SH-SY5Y (cell line): Measurements from ENCODE around the gene RSAD2.

Experiments used
- GATA2 ChIP-seq: IDR thresholded peaks from 2 replicates; pipeline ENCODE4 v1.6.1; 2011; ENCODE audit warnings: mild to moderate bottlenecking, low read depth, low read length
- GATA3 ChIP-seq: IDR thresholded peaks from 2 replicates; pipeline ENCODE4 v1.6.1; 2011; ENCODE audit warnings: low read depth, mild to moderate bottlenecking, low read length, moderate library complexity

GRCh38 chr2:6939071-6939470 lies 61.5 kb downstream of the RSAD2 start:
- TF ChIP-seq GATA2 (no peak), GATA3 (no peak)
